Stimulated activated CD8-positive, alpha-beta memory T cell treated with anti-CD3 and anti-CD28 coated beads, Interleukin-7, amount 100 ng/mL, for 24 hours (primary cell): ENCODE data around the gene AGBL4.

Experiments used
- DNase-seq: peaks from one replicate; pipeline ENCODE4 v3.0.0-alpha.2; 2020; ENCODE audit warnings: low read depth

Gene AGBL4

DNA sequence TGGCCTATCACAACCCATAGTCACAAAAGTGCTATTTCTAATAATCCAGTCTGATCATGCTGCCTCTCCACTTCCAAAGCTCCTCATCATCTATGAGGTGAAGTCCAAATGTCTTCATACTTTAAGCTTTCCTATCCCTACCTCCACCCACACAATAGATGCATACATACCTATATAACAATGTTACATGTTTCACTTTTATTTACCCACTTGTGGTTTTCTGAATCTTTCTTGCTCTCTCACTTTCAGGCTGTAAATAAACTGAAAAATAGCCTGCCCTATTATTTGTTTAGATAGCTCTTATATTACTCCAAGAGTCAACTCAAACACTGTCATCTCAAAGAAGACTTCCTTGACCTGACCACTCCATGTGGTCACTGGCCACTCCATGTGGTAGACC lies 840.3 kb downstream of the AGBL4 start:
- DNase-seq, result no peak

- no peak for DNase-seq
Observed at GRCh38 chr1:49181033-49181432, 842.7 kb downstream of the AGBL4 start.

GRCh38 chr1:49171941-49172593 lies 851.7 kb downstream of the AGBL4 start:
- no peak for DNase-seq

GRCh38 chr1:49166031-49166430 lies 857.7 kb downstream of the AGBL4 start:
- no peak for DNase-seq

- DNase-seq, result no peak
Observed at GRCh38 chr1:49163031-49163430, 860.7 kb downstream of the AGBL4 start.

DNA sequence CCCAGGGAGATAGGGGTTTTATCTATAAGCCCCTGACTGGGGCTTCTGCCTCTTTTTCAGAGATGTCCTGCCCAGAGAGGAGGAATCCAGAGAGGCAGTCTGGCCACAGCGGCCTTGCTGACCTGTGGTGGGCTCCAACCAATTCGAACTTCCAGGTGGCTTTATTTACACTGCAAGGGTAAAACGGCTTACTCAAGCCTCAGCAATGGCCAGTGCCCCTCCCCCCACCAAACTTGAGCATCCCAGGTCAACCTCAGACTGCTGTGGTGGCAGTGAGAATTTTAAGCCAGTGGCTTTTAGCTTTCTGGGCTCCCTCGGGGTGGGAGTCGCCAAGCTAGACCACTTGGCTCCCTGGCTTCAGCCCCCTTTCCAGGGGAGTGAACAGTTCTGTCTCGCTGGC lies 863.1 kb downstream of the AGBL4 start:
- DNase-seq, result no peak

- no peak for DNase-seq
Observed at GRCh38 chr1:49136738-49137251, 887.0 kb downstream of the AGBL4 start.

GRCh38 chr1:49125746-49126145 lies 898.0 kb downstream of the AGBL4 start:
- no peak for DNase-seq

- DNase-seq, result no peak
Observed at GRCh38 chr1:49111931-49112330, 911.8 kb downstream of the AGBL4 start.

- DNase-seq, result no peak
Observed at GRCh38 chr1:49106445-49106844, 917.3 kb downstream of the AGBL4 start.

DNA sequence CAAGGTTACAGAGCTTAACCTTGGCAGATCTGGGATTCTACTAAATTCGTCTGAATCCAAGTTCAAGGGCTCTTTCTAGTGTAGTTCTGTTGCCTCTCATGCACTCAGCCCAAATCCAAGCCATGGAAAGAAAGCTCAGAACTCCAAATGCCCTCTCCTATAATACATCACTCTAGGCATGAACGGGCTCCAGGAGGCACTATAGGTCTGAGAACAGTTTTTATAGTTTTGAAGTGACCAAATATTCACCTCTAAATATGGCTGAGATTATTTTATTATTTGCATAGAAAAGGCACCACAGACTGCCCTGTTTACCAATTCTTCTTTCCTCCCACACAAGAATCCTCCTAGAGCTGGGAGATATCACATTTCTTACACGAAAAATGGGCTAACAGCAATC lies 919.2 kb downstream of the AGBL4 start:
- DNase-seq, result no peak

DNA sequence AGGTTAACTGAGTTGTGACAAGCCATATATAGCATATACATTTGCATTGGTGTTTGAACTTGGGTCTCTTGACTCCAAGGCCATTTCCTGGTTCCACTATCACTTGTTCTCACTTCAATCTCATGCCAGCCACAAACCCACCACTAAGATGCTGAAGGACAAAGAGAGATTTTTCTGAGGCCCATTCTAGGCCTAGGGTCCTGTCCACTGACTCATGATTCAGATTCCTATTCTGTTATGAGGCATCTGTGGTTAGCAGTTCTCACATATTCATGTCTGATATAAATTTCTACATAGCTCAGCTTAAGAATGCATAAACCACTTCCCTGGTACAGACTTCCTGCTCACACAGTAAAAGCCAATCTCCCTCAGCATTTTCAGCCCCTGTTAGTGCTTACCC lies 921.0 kb downstream of the AGBL4 start:
- no peak for DNase-seq

DNA sequence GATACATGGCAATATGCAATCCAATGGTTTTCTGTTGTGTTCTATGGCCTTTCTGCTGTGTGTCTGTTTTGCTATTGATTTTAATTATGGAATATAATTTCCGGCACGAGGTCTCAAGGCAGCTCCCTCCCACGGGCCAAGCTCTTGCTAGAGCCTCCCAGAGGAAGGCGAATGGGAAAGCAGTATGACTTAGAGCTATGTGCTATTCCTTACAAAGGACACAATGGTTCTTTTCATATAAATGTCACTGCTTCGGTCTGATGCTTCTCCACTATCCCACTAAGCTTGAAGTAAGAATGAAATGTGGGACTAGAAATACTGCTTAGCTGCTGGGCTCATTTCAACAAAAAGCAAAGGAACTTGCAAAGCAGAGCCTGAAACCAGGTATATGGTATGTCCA lies 924.9 kb downstream of the AGBL4 start:
- no peak for DNase-seq

DNA sequence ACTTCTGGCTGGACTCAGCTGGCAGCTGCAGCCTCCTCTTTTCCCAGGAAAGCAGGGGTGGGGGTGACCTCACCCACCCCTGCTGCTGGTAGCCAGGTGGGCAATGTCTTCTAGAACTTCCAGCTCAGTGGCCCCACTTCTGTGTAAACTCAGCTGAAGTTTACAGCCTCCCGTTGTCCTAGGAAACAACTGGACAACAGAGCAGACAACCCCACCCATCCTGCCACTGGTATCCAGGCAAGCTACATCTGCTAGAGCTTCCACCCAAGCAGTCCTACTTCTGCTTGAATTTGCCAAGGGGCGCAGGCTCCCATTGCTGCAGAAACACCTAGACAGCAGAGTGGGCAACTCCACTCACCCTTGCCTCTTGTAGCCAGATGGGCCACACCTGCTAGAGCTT lies 937.4 kb downstream of the AGBL4 start:
- DNase-seq, result no peak

DNA sequence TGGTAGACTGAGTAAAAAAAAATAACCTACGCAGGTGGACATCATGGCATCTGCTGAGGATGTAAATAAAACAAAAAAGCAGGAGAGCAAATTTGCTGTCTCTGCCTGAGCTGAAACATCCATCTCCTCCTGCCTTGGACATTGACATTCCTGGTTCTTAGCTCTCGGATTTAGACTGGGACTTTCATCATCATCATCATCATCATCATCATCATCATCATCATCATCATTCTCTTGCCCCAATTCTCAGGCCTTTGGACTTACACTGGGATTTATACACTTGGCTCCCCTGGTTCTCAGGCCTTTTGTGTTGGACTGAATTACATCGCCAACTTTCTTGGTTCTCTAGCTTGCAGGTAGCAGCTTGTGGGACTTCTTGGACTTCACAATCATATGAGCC lies 938.7 kb downstream of the AGBL4 start:
- DNase-seq, result no peak

DNA sequence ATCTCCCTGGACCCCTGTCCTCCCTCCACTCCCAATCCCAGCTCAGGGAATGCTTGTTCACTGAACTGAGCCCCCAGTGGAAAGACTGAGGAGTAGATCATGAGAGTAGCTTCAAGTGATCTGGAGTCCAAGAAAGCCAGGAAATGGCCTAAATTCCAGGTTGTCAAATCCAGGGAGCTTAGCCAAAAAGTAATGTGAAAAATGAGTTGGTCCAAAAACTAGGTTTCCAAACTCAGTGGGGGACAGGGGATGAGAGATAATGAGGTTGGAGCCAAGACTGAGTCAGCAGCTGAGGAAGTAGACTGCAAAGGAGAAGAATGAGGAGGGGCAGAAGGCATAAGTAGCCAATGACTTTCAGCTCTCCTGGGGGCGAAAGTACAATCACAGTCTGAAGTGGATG lies 963.0 kb downstream of the AGBL4 start:
- no peak for DNase-seq

DNA sequence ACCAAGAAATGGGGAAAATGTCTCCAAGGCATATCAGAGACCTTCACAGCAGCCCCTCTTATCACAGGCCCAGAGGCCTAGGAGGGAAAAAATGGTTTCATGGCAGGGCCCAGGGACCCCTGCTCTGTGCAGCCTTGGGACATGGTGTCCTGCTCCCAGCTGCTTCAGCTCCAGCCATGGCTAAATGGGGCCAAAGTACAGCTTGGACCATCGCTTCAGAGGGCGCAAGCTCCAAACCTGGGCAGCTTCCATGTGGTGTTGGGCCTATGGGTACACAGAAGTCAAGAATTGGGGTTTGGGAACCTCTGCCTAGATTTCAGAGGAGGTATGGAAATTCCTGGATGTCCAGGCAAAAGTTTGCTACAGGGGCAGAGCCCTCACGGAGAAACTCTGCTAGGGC lies 964.7 kb downstream of the AGBL4 start:
- no peak for DNase-seq

- DNase-seq, result no peak
Observed at GRCh38 chr1:49052102-49052501, 971.7 kb downstream of the AGBL4 start.

GRCh38 chr1:49051647-49052046 lies 972.1 kb downstream of the AGBL4 start:
- no peak for DNase-seq

GRCh38 chr1:49050041-49050440 lies 973.7 kb downstream of the AGBL4 start:
- DNase-seq, result no peak

GRCh38 chr1:49048188-49048587 lies 975.6 kb downstream of the AGBL4 start:
- DNase-seq, result no peak

- DNase-seq, result no peak
Observed at GRCh38 chr1:49046305-49046704, 977.4 kb downstream of the AGBL4 start.

GRCh38 chr1:49045371-49045770 lies 978.4 kb downstream of the AGBL4 start:
- no peak for DNase-seq

GRCh38 chr1:49036700-49037099 lies 987.1 kb downstream of the AGBL4 start:
- DNase-seq, result no peak
